GM13976 (cell line): Measurements from ENCODE around the gene MEF2A.

ENCODE experiments used
- DNase-seq: peaks from one replicate; pipeline ENCODE4 v3.0.0; 2012; ENCODE audit warnings: low spot score
- CTCF ChIP-seq: IDR thresholded peaks from 2 replicates; pipeline ENCODE4 v1.5.1; 2012; ENCODE audit warnings: borderline replicate concordance, mild to moderate bottlenecking; ENCODE audit not compliant: insufficient read depth; ENCODE audit errors: extremely low read depth, missing control alignments, control extremely low read depth
- in situ Hi-C: fragments of 300-500 bp; cut with MboI; formaldehyde crosslinking; loops from one replicate; pipeline ENCODE4 v1.12.0; 2022; ENCODE audit warnings: low sequenced_read_pairs, mixed read lengths, inconsistent platforms; ENCODE audit not compliant: unreplicated experiment

Gene MEF2A

GRCh38 chr15:99606646-99607045 is 40.9 kb downstream of the MEF2A start:
- TF ChIP-seq CTCF = no peak
- in situ Hi-C loops = no loop called here
- no peak for DNase-seq

DNA sequence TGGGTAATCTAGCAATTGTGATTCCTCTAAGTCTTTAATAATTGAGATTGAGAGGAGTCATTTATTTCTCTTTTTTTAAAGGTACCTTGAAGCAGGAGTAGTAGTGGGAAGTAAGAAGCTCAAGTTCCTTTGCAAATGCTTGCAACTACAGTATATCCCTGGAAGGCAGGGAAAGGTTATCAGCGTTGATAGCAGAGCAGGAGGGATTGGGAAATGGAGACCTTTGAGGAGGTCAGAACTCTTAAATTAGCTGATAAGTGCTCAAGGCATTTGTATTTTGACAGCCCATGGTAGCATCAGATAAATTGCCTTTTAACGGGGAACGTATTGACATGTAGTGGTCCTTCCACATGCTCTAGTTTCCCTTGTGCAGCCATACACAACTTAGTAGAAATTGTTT is 47.7 kb downstream of the MEF2A start:
- in situ Hi-C loops = no loop called here
- TF ChIP-seq CTCF = no peak

DNA sequence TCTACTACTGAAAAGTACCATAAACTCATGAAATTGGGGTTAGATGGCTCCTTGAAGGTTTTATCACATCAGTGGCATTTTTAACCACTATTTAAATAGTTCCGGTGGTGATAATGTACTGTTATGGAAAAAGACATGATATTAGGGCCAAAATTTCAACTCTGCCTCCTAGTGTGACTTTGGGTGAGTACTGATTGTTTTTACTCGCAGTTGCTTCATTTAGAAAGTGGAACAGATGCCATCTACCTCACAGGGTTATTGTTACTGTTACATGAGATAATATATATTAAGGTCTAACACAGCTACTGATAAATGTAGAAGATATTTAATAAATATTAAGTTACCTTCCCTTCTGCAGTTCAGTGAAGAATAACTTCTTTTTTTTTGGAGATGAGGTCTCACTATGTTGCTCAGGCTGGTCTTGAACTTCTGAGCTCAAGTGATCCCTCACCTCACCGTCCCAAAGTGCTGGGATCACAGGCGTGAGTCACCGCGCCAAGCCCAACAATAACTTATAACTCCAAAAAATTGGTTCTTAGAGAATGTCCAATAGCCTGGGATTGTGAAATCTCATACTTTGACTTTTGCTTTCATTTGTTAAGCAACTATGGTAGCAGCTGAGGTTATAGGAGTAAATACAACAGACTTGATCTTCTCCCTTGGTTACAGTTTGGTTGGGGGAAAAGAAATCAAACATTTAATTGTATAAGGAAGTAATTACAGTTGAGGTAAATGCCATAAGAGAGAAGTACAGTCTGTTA is 48.3 kb downstream of the MEF2A start:
- in situ Hi-C loops = no loop called here
- TF ChIP-seq CTCF = no peak
- no peak for DNase-seq

More for the DNA sequence above, 47.7 kb downstream of the MEF2A start:
- DNase-seq = no peak

- no peak for DNase-seq
- in situ Hi-C loops = no loop called here
- no peak for TF ChIP-seq CTCF
These were observed 49.0 kb downstream of the MEF2A start for GRCh38 chr15:99614749-99615288.

- no peak for DNase-seq
- no peak for TF ChIP-seq CTCF
- in situ Hi-C loops = no loop called here
These were observed 49.7 kb downstream of the MEF2A start for GRCh38 chr15:99615460-99615859.

GRCh38 chr15:99616129-99616528 is 50.3 kb downstream of the MEF2A start:
- no peak for DNase-seq
- no peak for TF ChIP-seq CTCF
- in situ Hi-C loops = no loop called here
